Embryonic facial prominence (tissue), 1 donor: ENCODE results near the gene VPS37D.
"Not testable (repeated sequence)": the region's sequence is repeated elsewhere in the genome, so short reads cannot be mapped to it uniquely, and the experiment has no call there.

Source experiments
- DNase-seq: peaks from one replicate; pipeline ENCODE4 v3.0.0-alpha.2; 2016; ENCODE audit errors: extremely low spot score

The VPS37D gene

DNA sequence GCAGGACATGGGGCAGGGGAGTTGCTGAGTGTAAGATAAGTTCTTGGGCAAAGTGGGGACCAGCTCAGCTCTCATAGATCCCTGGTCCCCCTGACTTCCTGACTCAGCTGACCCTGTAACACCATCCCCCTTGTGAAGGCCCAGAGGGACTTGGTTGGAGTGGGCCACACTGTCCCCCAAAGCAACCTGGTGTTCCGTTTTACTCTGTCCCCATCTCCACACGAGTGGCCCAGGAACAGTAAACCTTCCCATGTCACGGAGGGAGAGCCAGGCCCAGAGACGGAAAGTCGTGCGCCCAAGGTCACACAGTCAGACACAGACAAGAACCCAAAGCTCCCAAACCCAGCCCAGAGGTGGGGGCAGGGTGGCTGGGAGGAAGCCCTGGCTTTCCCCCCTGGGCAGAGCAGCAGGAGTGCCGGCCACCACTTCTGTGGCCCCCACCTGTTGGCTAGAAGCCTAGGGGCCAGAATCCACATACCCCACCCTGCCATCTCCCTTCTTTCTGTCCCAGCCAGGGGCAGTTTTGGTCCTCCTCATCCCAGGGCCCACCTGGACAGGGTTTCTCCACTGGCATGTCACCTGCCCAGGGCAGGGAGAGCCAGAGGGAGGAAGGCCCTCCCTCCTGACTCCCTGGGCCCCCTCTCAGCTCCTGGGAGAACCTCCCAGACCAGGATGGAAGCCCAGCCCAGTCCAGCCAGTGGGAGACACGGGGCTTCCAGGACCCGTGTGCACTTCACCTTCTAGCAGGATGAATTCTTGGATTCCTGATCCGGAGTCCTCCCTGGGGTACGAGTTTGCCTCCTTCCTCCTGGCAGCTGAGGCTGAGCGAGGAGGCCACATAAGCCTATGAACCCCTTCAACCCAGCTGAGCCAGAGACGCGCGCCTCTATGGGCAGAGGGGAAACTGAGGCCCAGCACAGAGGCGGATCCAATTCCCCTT, 20.6 kb upstream of the VPS37D start:
- DNase-seq: no peak

DNA sequence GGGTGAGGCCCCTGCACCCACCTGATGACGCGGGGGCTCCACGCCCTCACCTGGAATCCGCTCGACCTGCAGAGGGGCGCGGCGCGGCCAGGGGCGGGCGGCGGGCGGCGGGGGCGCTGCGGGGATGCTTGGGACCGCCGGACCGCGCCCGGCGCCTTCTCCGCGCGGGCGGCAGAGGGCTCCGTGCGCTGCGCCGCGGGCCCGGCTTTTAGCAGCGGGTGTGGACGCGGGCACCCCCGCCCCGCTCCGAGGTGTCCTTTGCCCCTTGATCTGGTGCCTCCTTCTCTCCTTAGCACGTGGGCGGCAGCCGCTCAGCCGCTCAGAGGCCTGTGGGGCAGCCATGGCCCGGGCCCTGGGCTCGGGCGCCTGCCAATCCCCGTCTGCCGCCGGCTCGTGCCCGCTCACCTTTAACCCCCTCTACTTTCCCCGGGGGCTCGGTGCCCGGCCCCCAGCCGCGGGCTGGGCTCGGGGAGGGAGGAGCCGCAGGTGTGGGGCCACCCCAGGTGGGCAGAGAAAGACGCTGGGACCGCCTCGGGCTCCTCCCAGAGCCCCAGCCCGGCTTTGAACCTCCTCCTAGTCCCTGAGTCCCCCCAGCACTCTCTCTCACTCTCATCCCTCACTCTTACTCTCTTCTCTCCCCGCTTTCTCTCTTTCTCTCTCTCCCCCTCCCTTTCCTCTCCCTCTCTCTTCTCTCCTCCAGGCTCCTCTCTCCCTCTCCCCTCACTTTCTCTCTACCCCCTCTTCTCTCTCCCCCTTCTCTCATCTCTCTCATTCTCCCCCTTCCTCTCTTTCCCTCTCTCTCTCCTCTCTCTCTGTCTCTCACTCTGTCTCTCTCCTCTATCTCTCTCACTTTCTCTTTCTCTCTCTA, 19.7 kb upstream of the VPS37D start:
- no peak for DNase-seq

- no peak for DNase-seq
Observed at GRCh38 chr7:73648593-73649332, 18.9 kb upstream of the VPS37D start.

DNA sequence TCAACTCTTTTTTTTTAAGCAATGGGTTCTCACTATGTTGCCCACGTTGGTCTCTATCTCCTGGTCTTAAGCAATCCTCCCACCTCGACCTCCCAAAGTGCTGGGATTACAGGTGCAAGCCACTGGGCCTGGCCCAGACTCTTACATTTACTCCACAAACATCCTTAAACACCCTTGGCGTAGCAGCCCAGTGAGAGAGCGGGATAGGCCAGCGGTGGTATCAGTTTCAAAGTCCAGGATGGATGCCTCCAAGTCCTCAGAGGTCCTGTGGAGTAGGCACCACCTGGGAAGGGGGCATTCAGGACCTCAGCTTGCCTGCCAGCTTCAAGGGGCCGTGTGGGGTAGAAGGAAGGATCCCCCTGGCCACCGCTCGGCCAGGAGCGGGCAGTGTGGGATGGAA, 18.1 kb upstream of the VPS37D start:
- no peak for DNase-seq

DNA sequence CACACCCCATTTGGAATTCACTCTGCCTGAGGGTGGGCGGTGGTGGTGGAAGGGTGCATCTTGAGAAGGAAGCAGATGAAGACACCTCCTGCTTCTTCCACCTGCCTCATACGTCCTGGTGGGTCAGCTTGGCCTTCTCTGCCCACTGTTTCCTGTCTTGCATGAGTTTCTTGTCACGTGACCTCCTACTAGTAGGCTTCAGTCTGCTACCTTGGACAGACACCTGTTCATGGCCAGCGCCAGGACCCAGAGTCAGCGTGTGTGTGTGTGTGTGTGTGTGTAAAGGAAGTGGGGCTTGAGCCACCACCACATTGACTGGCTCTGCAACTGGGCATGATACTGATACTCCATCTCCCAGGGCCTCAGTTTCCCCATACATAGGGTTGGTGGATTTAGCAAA, 17.1 kb upstream of the VPS37D start:
- DNase-seq: no peak

- DNase-seq: no peak
Observed at GRCh38 chr7:73652541-73652949, 15.1 kb upstream of the VPS37D start.

- DNase-seq: not testable (repeated sequence)
Observed at GRCh38 chr7:73655309-73655708, 12.3 kb upstream of the VPS37D start.

DNA sequence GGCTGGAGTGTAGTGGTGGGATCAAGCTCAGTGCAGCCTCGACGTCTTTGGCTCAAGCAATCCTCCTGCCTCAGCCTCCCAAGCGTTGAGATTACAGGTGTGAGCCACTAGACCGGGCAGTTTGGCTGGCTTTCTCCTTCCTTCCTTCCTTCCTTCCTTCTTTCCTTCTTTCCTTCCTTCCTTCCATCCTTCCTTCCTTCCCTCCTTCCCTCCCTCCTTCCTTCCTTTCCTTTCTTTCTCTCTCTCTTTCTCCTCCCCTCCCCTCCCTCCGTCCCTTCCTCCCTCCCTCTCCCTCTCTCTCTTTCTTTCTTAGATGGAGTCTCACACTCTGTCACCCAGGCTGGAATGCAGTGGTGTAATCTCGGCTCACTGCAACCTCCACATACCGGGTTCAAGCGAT, 7.6 kb upstream of the VPS37D start:
- DNase-seq: no peak

DNA sequence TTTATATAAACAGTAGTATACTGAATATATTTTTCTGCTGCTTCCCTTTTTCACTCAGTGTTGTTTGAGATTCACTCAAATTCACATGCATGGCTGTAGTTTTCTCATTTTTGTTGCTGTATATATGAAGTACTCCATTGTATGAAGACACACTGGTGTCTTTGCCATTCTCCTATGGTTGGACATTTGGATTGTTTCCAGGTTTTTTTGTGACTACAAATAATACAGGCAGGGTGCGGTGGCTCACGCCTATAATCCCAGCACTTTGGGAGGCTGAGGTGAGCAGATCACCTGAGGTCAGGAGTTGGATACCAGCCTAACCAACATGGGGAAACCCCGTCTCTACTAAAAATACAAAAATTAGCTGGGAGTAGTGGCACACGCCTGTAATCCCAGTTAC, 7.0 kb upstream of the VPS37D start:
- DNase-seq: not testable (repeated sequence)

GRCh38 chr7:73663033-73663432, 4.6 kb upstream of the VPS37D start:
- no peak for DNase-seq

DNA sequence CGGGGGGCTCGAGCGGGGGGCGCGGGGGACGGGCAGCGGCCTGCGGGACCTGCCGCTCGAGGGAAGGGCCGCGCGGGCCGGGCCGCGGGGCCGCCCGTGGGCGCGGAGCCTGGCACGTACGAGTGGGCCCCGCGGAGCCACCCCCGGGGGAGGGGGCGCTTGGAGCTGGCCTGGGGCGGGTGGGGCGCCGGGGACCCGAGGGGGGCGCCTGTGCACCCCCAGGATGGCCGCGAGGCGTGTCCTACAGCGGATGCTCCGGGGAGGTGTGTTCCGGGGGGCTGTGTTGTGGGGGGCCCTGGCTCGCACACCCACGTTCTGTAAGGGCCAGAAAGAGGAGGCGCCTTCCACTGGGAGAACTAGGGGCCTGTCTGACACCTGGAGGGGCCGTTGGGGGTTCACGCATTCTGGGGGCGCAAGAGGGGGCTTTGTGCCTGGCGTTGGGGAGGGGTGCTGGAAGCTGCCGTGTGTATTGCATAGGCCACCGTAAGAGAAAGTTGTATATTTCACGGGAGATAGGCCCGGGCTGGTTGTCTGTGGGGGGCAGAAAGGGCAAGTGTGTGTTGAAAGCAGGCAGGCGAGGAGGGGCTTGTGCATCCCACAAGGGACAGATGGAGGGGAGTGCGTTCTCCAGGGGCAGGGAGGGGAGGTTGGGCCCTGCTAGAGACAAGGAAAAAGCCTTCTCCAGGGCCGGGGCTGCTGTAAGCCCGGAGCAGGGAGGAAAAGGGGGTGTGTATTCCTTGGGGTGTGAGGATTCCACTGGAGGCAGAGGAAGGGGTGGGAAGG, 663 bp downstream of the VPS37D start:
- no peak for DNase-seq

DNA sequence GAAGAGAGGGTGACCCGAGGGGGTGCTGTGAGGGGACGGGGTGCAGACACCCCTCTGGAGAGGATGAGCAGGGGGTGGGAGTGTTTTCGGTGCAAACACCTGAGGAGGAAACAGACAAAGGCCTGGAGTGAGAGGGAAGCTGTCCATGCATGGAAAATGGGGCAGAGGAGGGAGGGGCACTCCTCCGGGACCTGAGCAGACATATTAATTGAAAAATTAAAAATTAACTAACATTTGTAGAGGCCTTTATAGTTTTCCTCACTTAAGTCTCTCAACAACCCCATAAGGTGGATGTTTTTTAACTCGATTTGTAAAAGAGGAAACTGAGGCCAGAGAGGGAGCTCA, 1.2 kb downstream of the VPS37D start:
- DNase-seq: no peak

DNA sequence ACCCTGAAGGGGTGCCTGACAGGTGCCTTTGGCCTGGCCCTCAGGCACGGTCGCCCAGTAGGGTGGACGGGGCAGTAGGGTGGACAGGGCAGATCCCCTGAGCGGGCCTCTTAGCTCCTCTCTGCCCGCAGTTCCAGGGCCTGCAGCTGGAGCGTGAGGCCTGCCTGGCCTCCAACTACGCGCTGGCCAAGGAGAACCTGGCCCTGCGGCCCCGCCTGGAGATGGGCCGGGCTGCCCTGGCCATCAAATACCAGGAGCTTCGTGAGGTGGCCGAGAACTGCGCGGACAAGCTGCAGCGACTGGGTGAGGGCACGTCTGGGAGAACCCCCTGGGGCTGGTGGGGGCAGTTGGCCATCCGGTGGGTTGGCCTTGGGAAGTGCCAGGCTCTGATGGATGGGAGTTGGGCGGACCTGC, 1.7 kb downstream of the VPS37D start:
- DNase-seq: no peak

- DNase-seq: no peak
Observed at GRCh38 chr7:73669858-73670385, 2.3 kb downstream of the VPS37D start.

GRCh38 chr7:73671322-73671661, 3.7 kb downstream of the VPS37D start:
- no peak for DNase-seq

DNA sequence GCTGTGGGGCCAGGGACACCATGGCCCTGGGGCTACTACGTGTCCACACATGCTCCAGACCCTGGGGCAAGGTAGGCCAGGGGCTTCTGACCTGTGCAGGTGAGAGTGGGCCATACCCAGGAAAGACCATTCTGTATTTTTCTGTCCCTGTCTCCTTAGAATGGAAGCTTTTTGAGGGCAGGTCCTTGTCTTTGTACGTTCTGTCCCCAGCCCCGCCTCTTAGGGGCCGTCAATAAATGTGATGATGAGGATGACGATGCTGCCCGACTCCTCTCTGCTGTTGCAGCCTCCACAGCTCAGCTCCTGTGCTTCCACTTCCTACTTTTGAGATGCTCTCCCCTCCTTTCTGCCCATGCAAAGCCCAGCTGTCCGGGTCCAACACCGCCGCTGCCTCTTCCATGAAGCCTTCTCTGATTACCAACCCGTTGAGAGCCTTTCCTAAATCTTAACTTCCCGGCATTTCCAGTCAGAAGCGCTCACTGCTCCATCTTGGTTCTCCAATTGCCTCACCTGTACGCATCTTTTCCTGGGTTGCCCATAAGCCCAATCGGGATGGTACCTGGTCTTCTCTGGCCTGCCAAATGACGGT, 4.3 kb downstream of the VPS37D start:
- no peak for DNase-seq

DNA sequence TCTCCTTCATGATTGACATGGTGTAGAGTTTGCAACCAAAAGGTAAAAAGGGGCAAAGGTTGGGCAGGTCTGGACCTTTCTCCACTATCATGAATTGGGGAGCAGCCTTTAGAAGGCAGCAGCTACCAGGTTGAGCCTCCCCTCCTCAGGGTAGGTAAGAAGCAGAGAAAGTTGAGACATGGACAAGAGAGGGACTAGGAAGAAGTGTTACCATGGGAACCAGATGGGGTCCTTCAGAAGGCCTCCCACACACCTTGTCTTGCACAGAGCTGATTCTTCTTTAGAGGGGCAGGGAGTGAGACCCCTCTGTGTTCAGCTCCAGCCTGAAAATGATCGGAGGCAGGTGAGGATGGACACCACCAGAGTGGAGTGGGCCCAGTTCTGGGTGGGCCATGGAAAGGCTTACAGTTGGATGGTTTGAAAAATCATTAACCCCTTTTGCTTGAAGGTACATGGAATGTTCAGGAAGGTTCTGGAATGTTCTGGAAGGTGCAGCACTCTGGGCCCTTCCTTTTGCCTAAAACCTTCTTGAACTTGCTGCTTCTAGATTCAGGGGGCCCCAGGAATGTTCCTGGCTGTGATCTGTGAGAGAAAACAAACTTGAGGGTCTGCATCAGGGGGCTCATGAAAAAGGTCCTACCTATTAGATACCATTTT, 7.0 kb downstream of the VPS37D start:
- DNase-seq: no peak

- DNase-seq: not testable (repeated sequence)
Observed at GRCh38 chr7:73676062-73676461, 8.4 kb downstream of the VPS37D start.

- DNase-seq: no peak
Observed at GRCh38 chr7:73678862-73679261, 11.2 kb downstream of the VPS37D start.

GRCh38 chr7:73679709-73680108, 12.1 kb downstream of the VPS37D start:
- DNase-seq: no peak
